GM19099 (cell line): ENCODE results near the gene NOD2.

Experiments
- POLR2A ChIP-seq: IDR thresholded peaks from 3 replicates; pipeline ENCODE4 v1.6.1; 2011; ENCODE audit warnings: low read depth; ENCODE audit not compliant: insufficient read length; ENCODE audit errors: extremely low read depth

Gene NOD2

GRCh38 chr16:50711040-50711439, 17.6 kb downstream of the NOD2 start:
- no peak for TF ChIP-seq POLR2A

GRCh38 chr16:50711862-50712559, 18.6 kb downstream of the NOD2 start:
- no peak for TF ChIP-seq POLR2A

GRCh38 chr16:50712560-50712898, 19.1 kb downstream of the NOD2 start:
- TF ChIP-seq POLR2A = no peak

GRCh38 chr16:50712956-50713355, 19.6 kb downstream of the NOD2 start:
- no peak for TF ChIP-seq POLR2A

- no peak for TF ChIP-seq POLR2A
Observed at GRCh38 chr16:50717091-50717490, 23.7 kb downstream of the NOD2 start.

GRCh38 chr16:50717494-50717893, 24.1 kb downstream of the NOD2 start:
- no peak for TF ChIP-seq POLR2A

- TF ChIP-seq POLR2A = no peak
Observed at GRCh38 chr16:50718061-50718760, 24.8 kb downstream of the NOD2 start.

- TF ChIP-seq POLR2A = no peak
Observed at GRCh38 chr16:50718761-50719400, 25.5 kb downstream of the NOD2 start.

- no peak for TF ChIP-seq POLR2A
Observed at GRCh38 chr16:50719401-50720337, 26.3 kb downstream of the NOD2 start.

- TF ChIP-seq POLR2A = no peak
Observed at GRCh38 chr16:50721549-50722404, 28.4 kb downstream of the NOD2 start.

- TF ChIP-seq POLR2A = no peak
Observed at GRCh38 chr16:50722405-50722737, 29.0 kb downstream of the NOD2 start.

GRCh38 chr16:50722960-50723359, 29.6 kb downstream of the NOD2 start:
- TF ChIP-seq POLR2A = no peak

GRCh38 chr16:50724306-50724705, 30.9 kb downstream of the NOD2 start:
- TF ChIP-seq POLR2A = no peak
